Transverse colon (tissue), 4 donors: ENCODE results near the gene SLC38A4. TPM values are rescaled to one million over a fixed set of nuclear protein-coding genes. Genes with fewer than 3 reads are reported as not detected.

ENCODE experiments used
- DNase-seq: peaks from one replicate; pipeline ENCODE4 v3.0.0-alpha.2; 2019
- H3K27ac ChIP-seq, 4 donors: fragments of 200-600 bp; sonication (generic); 2 replicates each; pipeline ENCODE4 v1.5.1; 2016 to 2018; ENCODE audit warnings: inconsistent platforms in 4 of 4
- H3K27me3 ChIP-seq: fragments of 200-600 bp; sonication (generic); 2 replicates; pipeline ENCODE4 v1.5.1; 2017; ENCODE audit warnings: inconsistent platforms
- H3K36me3 ChIP-seq, 4 donors: fragments of 200-600 bp; sonication (generic); 2 replicates each; pipeline ENCODE4 v1.5.1; 2017 to 2019; ENCODE audit warnings: inconsistent platforms in 4 of 4
- H3K4me1 ChIP-seq, 4 donors: fragments of 200-600 bp; sonication (generic); 2 replicates each; pipeline ENCODE4 v1.5.1; 2017 to 2020; ENCODE audit warnings: inconsistent platforms in 4 of 4
- H3K4me3 ChIP-seq, 4 donors: fragments of 200-600 bp; sonication (generic); 1 replicate in 1 of 4; 2 replicates in 3 of 4; pipeline versions ENCODE4 v1.5.1 to v1.6.1; 2017 to 2019; ENCODE audit warnings: inconsistent platforms in 4 of 4
- H3K9me3 ChIP-seq, 2 donors: fragments of 200-600 bp; sonication (generic); 2 replicates each; pipeline ENCODE4 v1.5.1; 2017 to 2019; ENCODE audit warnings: inconsistent platforms in 2 of 2
- CTCF ChIP-seq, 5 experiments: fragments of 200-600 bp in 3 of 5; fragments of 450-650 bp in 2 of 5; sonication (generic) in 3 of 5; IDR thresholded peaks; 1 replicate in 2 of 5; 2 replicates in 3 of 5; pipeline ENCODE4 v1.5.1; 2016 to 2017; ENCODE audit warnings: antibody characterized with exemption in 5 of 5, inconsistent platforms in 3 of 5, mild to moderate bottlenecking in 2 of 5, moderate library complexity in 1 of 5
- EP300 ChIP-seq: sonication (generic); formaldehyde crosslinking; IDR thresholded peaks from one replicate; pipeline ENCODE4 v1.6.1; 2017; ENCODE audit warnings: antibody characterized with exemption, low read depth
- POLR2A ChIP-seq: fragments of 450-650 bp; IDR thresholded peaks from one replicate; pipeline ENCODE4 v1.6.1; 2016; ENCODE audit warnings: antibody characterized with exemption, mild to moderate bottlenecking, moderate library complexity
- POLR2AphosphoS5 ChIP-seq, 3 donors: sonication (generic); formaldehyde crosslinking; IDR thresholded peaks; one replicate each; pipeline ENCODE4 v1.6.1; 2016; ENCODE audit warnings: antibody characterized with exemption in 3 of 3
- WGBS, 2 donors: methylation state at CpG; one replicate each; pipeline ENCODE4 v1.1.5; 2018; ENCODE audit warnings: low coverage in 1 of 2; 5-methylcytosine and 5-hydroxymethylcytosine counted together
- in situ Hi-C, 4 donors: fragments of 200-750 bp; cut with MboI; loops; one replicate each; pipeline versions ENCODE4 v1.15.0 to v1.15.1; 2017; ENCODE audit warnings: low sequenced_read_pairs in 3 of 4, low pct_ligation_motif_present in 1 of 4, low pct_unique_long_range_greater_than_20kb in 1 of 4
- intact Hi-C: fragments of 100-400 bp; cut with DNase I; formaldehyde crosslinking; loops from one replicate; pipeline ENCODE4 v1.15.1; 2023; ENCODE audit warnings: low total_unique reads
- total RNA-seq, 4 donors: library from RNA; depleted of rRNA; stranded (reverse); fragments of >200 nt; gene quantifications; one replicate each; pipeline ENCODE4 v1.1.0, GENCODE V29; 2016

SLC38A4 gene
- total RNA-seq, 4 donors from 2014 or later, result 2.2 to 19.7 (median 6.7) TPM

- DNase-seq, result no peak
- in situ Hi-C loops, result no loop called here
These were observed 14.6 kb downstream of the SLC38A4 start for GRCh38 chr12:46811185-46811584.

GRCh38 chr12:46808955-46809697 is 16.7 kb downstream of the SLC38A4 start:
- H3K4me3 ChIP-seq, result no peak overlapping the region
- H3K9me3 ChIP-seq, result no peaks in the 10 kb centered on the region
- WGBS, 2 donors, result 73 to 83% methylated on average over 4 to 5 of the region's 5 CpGs
- no peaks in the 10 kb centered on the region for H3K27me3 ChIP-seq
- in situ Hi-C loops, result no loop called here
- no peak overlapping the region for H3K27ac ChIP-seq
- no peaks in the 10 kb centered on the region for H3K4me1 ChIP-seq
- H3K36me3 ChIP-seq, result no peaks in the 10 kb centered on the region
- DNase-seq, result no peak
- TF ChIP-seq CTCF (IDR thresholded peaks at IDR 0.05), result no peak
- TF ChIP-seq POLR2AphosphoS5 (IDR thresholded peaks at IDR 0.05), result no peak
- TF ChIP-seq POLR2A, result no peak
- no peak for TF ChIP-seq EP300
- intact Hi-C loops, result no loop called here

More at GRCh38 chr12:46811185-46811584, 14.6 kb downstream of the SLC38A4 start:
- WGBS, 2 donors, result 56 to 78% methylated on average over 1 of the region's 1 CpG
- H3K9me3 ChIP-seq, result no peaks in the 10 kb centered on the region
- H3K27ac ChIP-seq, result no peak overlapping the region
- TF ChIP-seq EP300 (no peak), POLR2AphosphoS5 (IDR thresholded peaks at IDR 0.05) (no peak), POLR2A (no peak), CTCF (IDR thresholded peaks at IDR 0.05) (no peak)
- no peaks in the 10 kb centered on the region for H3K27me3 ChIP-seq
- H3K36me3 ChIP-seq, result no peaks in the 10 kb centered on the region
- no peak overlapping the region for H3K4me3 ChIP-seq
- H3K4me1 ChIP-seq, result no peaks in the 10 kb centered on the region
- intact Hi-C loops, result no loop called here

DNA sequence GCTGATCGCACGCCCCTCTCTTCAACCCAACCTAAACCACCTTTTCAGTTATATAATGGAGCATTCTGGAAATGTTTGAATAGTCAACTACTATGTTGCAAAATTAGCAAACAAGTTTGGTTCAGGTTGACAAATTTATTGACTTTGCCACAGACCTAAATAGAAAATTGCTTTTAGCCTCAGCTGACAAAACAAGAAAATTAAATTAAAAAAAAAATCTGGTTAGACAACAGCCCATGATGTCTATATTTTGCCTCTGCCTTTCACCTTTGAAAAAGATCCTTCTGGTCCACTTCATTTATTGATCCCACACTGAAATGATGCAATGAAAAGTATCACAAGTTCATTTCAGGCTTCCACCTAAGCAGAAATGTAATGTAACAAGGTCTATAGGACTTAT is 17.5 kb downstream of the SLC38A4 start:
- intact Hi-C loops (no loop called here), in situ Hi-C loops (no loop called here)
- H3K36me3 ChIP-seq, result no peaks in the 10 kb centered on the region
- no peak overlapping the region for H3K4me3 ChIP-seq
- no peak for TF ChIP-seq POLR2A
- no peak for TF ChIP-seq CTCF (IDR thresholded peaks at IDR 0.05)
- no peak for TF ChIP-seq EP300
- no peak for TF ChIP-seq POLR2AphosphoS5 (IDR thresholded peaks at IDR 0.05)
- no peak overlapping the region for H3K27ac ChIP-seq
- DNase-seq, result no peak
- no peaks in the 10 kb centered on the region for H3K4me1 ChIP-seq
- no peaks in the 10 kb centered on the region for H3K9me3 ChIP-seq
- WGBS, 2 donors, result 94 to 96% methylated on average over 2 of the region's 2 CpGs
- no peaks in the 10 kb centered on the region for H3K27me3 ChIP-seq

DNA sequence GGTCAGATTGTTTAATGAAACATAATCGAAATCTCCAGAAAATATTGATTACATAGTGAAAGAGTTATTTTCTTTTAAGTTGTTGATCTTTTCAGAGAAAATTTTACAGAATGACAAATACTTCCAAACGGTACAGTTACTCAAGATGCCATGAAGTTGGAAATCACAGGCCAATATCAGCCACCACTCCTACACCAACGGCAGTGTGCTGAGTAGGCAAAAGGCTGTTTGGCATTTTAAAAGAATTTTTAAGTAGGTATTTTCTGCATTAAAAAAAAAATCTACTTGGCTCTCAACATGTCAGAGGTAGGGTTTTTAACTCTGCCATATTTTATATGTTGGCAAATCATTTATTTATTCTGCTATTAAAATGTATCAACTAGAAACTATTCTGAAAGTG is 21.7 kb downstream of the SLC38A4 start:
- no peaks in the 10 kb centered on the region for H3K4me1 ChIP-seq
- WGBS, 2 donors, result 78 to 81% methylated on average over 3 of the region's 3 CpGs
- H3K4me3 ChIP-seq, result no peak overlapping the region
- H3K36me3 ChIP-seq, result no peaks in the 10 kb centered on the region
- H3K9me3 ChIP-seq, result no peaks in the 10 kb centered on the region
- no peak overlapping the region for H3K27ac ChIP-seq
- TF ChIP-seq POLR2AphosphoS5 (IDR thresholded peaks at IDR 0.05) (no peak), CTCF (IDR thresholded peaks at IDR 0.05) (no peak)
- intact Hi-C loops (no loop called here), in situ Hi-C loops (no loop called here)
- no peak for DNase-seq
- no peaks in the 10 kb centered on the region for H3K27me3 ChIP-seq
